Fibroblast of mammary gland (primary cell): Measurements from ENCODE around the gene TCF15.

ENCODE experiments used
- DNase-seq: peaks from one replicate; pipeline ENCODE4 v3.0.0-alpha.2; 2010; ENCODE audit warnings: low read depth
- H3K4me3 ChIP-seq: 2 replicates; pipeline ENCODE4 v1.5.1; 2011; ENCODE audit warnings: low read depth, mild to moderate bottlenecking, low read length, moderate library complexity; ENCODE audit not compliant: control insufficient read depth
- TF ChIP-seq, protein P1 (sequence below): conservative IDR thresholded peaks from 2 replicates; pipeline ENCODE4 v1.5.1; 2011; ENCODE audit warnings: low read depth, low read length, inconsistent platforms; ENCODE audit not compliant: control insufficient read depth, insufficient read depth

Gene TCF15

GRCh38 chr20:634148-634925, 24.2 kb upstream of the TCF15 start:
- H3K4me3 ChIP-seq: no peak overlapping the region
- DNase-seq: no peak
- TF ChIP-seq, protein P1, sequence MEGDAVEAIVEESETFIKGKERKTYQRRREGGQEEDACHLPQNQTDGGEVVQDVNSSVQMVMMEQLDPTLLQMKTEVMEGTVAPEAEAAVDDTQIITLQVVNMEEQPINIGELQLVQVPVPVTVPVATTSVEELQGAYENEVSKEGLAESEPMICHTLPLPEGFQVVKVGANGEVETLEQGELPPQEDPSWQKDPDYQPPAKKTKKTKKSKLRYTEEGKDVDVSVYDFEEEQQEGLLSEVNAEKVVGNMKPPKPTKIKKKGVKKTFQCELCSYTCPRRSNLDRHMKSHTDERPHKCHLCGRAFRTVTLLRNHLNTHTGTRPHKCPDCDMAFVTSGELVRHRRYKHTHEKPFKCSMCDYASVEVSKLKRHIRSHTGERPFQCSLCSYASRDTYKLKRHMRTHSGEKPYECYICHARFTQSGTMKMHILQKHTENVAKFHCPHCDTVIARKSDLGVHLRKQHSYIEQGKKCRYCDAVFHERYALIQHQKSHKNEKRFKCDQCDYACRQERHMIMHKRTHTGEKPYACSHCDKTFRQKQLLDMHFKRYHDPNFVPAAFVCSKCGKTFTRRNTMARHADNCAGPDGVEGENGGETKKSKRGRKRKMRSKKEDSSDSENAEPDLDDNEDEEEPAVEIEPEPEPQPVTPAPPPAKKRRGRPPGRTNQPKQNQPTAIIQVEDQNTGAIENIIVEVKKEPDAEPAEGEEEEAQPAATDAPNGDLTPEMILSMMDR: no peak

DNA sequence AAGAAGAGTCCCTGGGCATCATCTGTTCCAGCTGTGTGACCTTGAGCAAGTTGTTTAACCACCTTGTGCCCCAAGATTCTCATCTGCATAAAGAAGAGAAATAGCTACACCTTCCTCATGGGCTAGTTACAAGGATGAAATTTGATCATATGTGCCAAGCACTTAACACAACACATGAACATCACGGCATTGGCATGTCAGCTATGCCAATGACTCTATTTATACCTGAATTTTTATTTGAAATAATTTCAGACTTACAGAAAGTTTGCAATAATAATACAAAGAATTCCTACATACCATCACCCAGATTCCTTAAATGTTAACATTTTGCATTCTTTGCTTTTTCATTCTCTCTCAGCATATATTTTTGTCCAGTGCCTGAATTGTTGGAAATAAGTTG, 21.0 kb upstream of the TCF15 start:
- TF ChIP-seq, protein P1: no peak
- DNase-seq: no peak
- H3K4me3 ChIP-seq: no peak overlapping the region

GRCh38 chr20:626579-626978, 16.5 kb upstream of the TCF15 start:
- DNase-seq: no peak
- TF ChIP-seq, protein P1: no peak
- H3K4me3 ChIP-seq: no peak overlapping the region

DNA sequence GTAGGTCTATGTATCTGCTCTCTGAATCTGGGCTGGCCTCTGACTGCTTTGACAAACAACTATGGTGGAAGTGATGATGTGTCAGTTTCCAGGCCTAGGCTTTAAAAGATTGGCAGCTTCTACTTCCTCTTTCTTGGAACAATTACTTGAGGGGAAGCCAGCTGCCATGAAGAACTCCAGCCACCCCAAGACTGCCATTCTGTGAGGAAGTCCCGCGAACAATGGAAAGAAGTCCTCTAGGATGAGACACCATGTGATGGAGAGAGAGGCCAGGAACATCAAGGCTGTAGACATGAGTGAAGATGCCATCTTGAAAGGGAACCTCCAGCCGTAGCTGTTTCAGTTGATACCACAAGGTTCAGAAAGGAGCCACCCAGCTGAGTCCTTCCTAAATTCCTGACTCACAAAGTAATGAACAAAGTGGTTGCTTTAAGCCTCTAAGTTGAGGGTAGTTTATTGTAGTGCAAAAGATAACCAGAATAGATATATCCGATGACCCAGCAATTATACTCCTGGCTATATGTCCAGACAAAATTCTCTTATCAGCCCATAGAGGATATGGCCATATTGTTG, 15.3 kb upstream of the TCF15 start:
- H3K4me3 ChIP-seq: no peak overlapping the region
- DNase-seq: no peak
- TF ChIP-seq, protein P1: no peak

DNA sequence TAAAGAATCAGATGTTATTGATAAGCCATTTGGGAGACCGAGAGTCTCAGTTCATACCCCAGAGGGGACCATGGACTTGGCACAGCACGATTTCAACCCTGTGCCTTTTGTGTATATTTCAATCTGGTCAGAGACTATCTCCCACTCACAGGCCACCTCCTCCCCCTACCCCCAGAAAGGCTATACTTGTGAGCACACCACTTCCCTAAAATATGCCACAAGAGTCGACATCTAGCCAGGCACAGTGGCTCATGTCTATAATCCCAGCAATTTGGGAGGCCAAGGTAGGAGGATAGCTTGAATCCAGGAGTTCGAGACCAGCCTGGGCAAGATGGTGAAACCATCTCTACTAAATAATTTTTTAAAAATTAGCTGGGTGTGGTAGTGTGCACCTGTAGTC, 13.6 kb upstream of the TCF15 start:
- no peak for DNase-seq
- TF ChIP-seq, protein P1: no peak
- no peak overlapping the region for H3K4me3 ChIP-seq

DNA sequence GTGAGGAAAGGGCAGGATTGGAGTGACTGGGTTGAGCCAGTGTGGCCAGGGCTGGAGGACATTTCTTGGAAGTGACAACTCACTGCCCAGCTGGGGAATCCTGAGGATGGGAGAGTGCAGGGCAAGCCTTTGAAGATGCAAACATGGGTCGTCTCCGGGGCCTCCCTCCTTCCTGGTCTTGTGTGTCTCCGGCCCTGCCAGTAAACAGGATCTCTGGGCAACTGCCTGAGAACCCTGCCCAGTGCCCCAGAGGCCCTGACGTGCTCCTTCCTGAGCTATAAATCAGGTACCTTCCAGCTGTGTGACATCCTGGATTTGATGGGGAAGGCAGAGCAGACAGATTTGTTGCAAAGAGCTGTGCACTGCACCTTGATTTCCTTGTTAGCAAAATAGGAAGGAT, 12.9 kb upstream of the TCF15 start:
- H3K4me3 ChIP-seq: no peak overlapping the region
- DNase-seq: no peak
- TF ChIP-seq, protein P1: no peak
